ENCODE measurements around the gene ATP9A. TPM values are rescaled to one million over a fixed set of nuclear protein-coding genes. Genes with fewer than 3 reads are reported as not detected.
A peak's percentile ranks its signal among the peaks of the same experiment; 100 is the strongest.
"Not testable (repeated sequence)": the region's sequence is repeated elsewhere in the genome, so short reads cannot be mapped to it uniquely, and the experiment has no call there.

Gene ATP9A, protein sequence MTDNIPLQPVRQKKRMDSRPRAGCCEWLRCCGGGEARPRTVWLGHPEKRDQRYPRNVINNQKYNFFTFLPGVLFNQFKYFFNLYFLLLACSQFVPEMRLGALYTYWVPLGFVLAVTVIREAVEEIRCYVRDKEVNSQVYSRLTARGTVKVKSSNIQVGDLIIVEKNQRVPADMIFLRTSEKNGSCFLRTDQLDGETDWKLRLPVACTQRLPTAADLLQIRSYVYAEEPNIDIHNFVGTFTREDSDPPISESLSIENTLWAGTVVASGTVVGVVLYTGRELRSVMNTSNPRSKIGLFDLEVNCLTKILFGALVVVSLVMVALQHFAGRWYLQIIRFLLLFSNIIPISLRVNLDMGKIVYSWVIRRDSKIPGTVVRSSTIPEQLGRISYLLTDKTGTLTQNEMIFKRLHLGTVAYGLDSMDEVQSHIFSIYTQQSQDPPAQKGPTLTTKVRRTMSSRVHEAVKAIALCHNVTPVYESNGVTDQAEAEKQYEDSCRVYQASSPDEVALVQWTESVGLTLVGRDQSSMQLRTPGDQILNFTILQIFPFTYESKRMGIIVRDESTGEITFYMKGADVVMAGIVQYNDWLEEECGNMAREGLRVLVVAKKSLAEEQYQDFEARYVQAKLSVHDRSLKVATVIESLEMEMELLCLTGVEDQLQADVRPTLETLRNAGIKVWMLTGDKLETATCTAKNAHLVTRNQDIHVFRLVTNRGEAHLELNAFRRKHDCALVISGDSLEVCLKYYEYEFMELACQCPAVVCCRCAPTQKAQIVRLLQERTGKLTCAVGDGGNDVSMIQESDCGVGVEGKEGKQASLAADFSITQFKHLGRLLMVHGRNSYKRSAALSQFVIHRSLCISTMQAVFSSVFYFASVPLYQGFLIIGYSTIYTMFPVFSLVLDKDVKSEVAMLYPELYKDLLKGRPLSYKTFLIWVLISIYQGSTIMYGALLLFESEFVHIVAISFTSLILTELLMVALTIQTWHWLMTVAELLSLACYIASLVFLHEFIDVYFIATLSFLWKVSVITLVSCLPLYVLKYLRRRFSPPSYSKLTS
- total RNA-seq = 32.1 TPM
- long read RNA-seq, full-length matches to known transcripts = 8 of 32 reads
- long read RNA-seq, partial matches to known transcripts = 12 of 32 reads
- long read RNA-seq, other reads (novel, unspliced or antisense) = 12 of 32 reads

DNA sequence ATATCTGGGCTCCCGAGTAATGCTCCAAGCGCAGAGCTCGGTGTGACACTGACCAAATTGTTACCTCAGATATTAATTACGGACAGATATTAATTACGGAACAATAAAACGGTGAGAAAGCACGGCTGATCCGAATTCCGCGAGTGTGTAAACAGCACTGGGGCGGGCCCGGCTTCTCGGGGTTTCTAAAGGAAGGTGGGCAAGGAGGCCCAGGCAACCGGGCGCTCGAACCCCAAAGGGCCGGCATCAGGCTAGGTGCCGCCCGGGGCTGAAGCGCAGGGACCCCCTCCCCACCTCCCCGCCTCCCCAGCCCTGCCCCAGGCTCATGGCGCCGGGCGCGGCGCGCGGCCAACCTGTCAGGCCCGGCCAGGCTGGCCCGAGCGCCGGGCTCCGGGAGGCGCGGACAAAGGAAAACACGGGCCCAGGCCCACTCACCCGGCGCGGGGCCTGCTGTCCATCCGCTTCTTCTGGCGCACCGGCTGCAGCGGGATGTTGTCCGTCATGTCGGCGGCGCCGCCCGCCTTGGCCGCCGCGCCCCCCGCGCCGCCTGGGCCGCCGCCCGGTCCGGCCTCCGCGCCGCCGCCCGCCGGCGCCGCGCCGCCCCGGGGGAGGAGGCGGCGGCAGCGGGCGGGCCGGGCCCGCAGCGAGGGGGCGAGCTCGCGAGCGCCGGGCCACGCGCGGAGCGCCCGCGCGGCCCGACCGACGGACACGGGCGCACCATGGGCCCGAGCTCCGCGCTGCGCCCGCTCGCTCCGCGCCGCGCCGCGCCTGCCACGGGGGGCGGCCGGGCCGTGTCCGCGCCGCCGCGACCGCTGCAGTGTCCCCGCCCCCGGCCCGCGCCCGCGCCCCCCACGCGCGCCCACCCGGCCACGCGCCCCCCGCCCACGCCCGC lies at the start of gene ATP9A:
Gene ATP9A (minus strand): TSS at position 524 of the 892 bp plus-strand sequence. CDS start 21 bp downstream, at position 503.
- no peaks in the 10 kb centered on the region for H3K4me1 ChIP-seq
- peak; percentile 43 for ATAC-seq
- no peaks in the 10 kb centered on the region for H3K36me3 ChIP-seq
- peak within 1 kb of the TSS; percentile 65 for H3K27ac ChIP-seq
- intact Hi-C loops (cut with DNase I) = no loop called here
- TF ChIP-seq, protein P1, sequence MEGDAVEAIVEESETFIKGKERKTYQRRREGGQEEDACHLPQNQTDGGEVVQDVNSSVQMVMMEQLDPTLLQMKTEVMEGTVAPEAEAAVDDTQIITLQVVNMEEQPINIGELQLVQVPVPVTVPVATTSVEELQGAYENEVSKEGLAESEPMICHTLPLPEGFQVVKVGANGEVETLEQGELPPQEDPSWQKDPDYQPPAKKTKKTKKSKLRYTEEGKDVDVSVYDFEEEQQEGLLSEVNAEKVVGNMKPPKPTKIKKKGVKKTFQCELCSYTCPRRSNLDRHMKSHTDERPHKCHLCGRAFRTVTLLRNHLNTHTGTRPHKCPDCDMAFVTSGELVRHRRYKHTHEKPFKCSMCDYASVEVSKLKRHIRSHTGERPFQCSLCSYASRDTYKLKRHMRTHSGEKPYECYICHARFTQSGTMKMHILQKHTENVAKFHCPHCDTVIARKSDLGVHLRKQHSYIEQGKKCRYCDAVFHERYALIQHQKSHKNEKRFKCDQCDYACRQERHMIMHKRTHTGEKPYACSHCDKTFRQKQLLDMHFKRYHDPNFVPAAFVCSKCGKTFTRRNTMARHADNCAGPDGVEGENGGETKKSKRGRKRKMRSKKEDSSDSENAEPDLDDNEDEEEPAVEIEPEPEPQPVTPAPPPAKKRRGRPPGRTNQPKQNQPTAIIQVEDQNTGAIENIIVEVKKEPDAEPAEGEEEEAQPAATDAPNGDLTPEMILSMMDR (IDR thresholded peaks at IDR 0.05) = no peak
- peak within 1 kb of the TSS; percentile 76 for H3K4me3 ChIP-seq
- no peaks in the 10 kb centered on the region for H3K9me3 ChIP-seq
- H3K27me3 ChIP-seq = no peaks in the 10 kb centered on the region
- DNase-seq = peak; percentile 73

DNA sequence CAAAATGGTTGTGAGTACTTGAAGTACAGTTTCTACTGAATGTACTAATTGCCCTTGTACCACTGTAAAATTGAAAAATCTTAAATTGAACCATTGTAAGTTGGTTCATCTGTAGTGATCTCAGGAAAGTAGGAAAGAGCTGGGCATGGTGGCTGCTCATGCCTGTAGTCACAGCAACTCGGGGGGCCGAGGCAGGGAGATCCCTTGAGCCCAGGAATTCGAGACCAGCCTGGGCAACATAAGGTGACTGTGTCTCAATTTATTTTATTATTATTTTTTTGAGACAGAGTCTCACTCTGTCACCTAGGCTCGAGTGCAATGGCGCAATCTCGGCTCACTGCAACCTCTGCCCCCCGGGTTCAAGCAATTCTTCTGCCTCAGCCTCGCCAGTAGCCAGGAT lies 48.7 kb upstream of the ATP9A start:
- H3K4me1 ChIP-seq; H3K27ac ChIP-seq; H3K36me3 ChIP-seq; H3K9me3 ChIP-seq; H3K4me3 ChIP-seq; intact Hi-C loops (cut with DNase I); ATAC-seq; H3K27me3 ChIP-seq: not testable (repeated sequence)
- DNase-seq = peak; percentile 17

DNA sequence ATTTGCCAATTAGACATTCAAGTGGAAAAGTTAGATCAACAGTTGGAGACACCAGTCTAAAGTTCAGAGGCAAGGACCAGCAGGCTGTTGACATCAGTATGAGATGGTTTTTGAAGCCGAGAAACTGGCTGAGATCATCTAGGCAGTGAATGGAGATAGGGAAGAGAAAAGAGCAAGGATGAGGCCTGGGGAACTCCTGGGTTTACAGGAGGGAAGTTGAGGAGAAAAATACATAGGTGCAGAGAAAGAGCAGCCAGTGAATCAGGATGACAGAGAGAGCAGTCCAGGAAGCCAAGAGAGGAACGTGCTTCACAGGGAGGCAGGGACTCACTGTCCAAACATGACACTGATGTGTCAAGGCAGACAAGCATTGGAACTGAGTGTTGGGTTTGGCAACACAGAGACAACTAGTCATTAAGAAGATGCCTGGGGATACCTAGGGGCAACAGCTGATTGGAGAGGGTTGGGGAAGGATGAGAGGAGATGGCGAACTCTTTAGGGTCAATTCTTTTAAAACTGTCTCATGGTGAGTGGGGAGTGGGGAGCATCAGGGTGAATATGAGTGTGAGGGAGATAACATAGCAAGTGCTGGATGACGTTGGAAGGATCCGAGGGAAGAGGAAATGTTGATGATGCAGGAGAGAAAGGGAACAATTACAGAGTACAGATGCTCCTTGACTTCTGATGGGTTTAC lies 47.3 kb upstream of the ATP9A start:
- DNase-seq = peak; percentile 2
- intact Hi-C loops (cut with DNase I) = no loop called here

DNA sequence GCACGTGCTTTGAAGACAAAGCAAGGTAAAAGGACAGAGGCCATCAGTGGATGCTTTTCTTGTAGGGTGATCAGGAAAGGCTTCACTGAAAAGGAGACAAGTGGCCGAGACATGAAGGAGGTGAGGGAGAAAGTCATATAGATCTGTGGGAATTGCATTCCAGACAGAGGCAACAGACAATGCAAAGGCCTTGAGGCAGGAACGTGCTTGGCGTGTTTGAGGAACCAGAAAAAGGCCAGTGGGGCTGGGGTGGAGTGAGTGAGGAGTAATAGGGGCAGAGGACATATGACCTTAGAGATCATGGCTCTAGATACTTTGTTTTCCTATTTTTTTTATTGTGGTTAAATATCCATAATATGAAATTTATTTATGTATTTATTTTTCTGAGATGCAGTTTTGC lies 44.7 kb upstream of the ATP9A start:
- intact Hi-C loops (cut with DNase I) = no loop called here
- peak; percentile 9 for DNase-seq
- TF ChIP-seq, protein P1 (IDR thresholded peaks at IDR 0.05) = no peak
- Histone ChIP-seq H3K4me3 (no peak overlapping the region), H3K36me3 (no peaks in the 10 kb centered on the region), H3K9me3 (no peaks in the 10 kb centered on the region), H3K27me3 (no peaks in the 10 kb centered on the region), H3K4me1 (no peaks in the 10 kb centered on the region), H3K27ac (no peak overlapping the region)
- ATAC-seq = no peak

More for the DNA sequence above, 47.3 kb upstream of the ATP9A start:
- no peaks in the 10 kb centered on the region for H3K9me3 ChIP-seq
- no peak overlapping the region for H3K4me3 ChIP-seq
- no peaks in the 10 kb centered on the region for H3K27me3 ChIP-seq
- H3K27ac ChIP-seq = no peak overlapping the region
- TF ChIP-seq, protein P1 (IDR thresholded peaks at IDR 0.05) = no peak
- no peaks in the 10 kb centered on the region for H3K4me1 ChIP-seq
- ATAC-seq = no peak
- no peaks in the 10 kb centered on the region for H3K36me3 ChIP-seq

DNA sequence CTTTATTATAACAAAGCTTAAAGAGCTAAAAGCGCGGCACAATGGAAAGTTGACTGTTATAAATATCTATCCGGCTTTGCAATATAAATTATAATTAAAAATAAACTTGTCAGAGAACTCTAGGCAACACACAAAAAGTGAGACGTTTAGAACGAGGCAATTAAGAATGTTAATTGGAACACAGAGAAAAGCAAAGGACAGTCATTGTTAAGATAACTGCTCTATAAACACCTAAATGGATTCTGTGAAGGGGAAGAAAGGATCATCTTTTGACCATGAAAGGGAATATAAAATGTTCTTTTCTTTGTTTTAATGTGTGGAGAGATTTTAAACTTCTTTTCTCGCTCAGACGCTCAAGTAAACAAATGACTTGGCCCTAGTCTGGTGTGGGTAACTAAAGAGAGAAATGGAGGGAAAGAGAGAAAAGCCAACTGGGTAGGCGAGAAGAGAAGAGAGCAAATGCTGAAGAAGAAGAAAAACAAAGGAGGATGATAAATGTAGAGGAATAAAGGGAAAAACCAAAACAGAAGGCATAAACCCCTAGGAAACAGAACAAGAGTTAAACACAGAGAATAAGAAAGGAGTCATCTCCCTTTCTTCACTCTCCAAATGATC lies 43.4 kb upstream of the ATP9A start:
- Histone ChIP-seq H3K27ac (no peak overlapping the region), H3K36me3 (no peaks in the 10 kb centered on the region), H3K4me3 (no peak overlapping the region), H3K9me3 (no peaks in the 10 kb centered on the region), H3K27me3 (no peaks in the 10 kb centered on the region), H3K4me1 (no peaks in the 10 kb centered on the region)
- TF ChIP-seq, protein P1 (IDR thresholded peaks at IDR 0.05) = no peak
- ATAC-seq (no peak), DNase-seq (no peak)
- intact Hi-C loops (cut with DNase I) = no loop called here
